SKM-1 treated with dmso at 0.1 percent for 144 hours (cell line): ENCODE results near the gene DLGAP3.

Experiments
- DNase-seq: peaks from one replicate; lab custom pipeline; 2025; ENCODE audit not compliant: unreplicated experiment; lab: John Stamatoyannopoulos, UW

DLGAP3 gene

GRCh38 chr1:34867415-34867814, 62.0 kb downstream of the DLGAP3 start:
- DNase-seq = no peak

GRCh38 chr1:34866762-34867109, 62.7 kb downstream of the DLGAP3 start:
- no peak for DNase-seq

GRCh38 chr1:34865981-34866761, 63.3 kb downstream of the DLGAP3 start:
- DNase-seq = peak; percentile 62

GRCh38 chr1:34865573-34865972, 63.9 kb downstream of the DLGAP3 start:
- no peak for DNase-seq

- no peak for DNase-seq
These were observed 64.7 kb downstream of the DLGAP3 start for GRCh38 chr1:34864759-34865158.

- no peak for DNase-seq
These were observed 65.9 kb downstream of the DLGAP3 start for GRCh38 chr1:34863501-34863900.

- peak; percentile 89 for DNase-seq
These were observed 69.8 kb downstream of the DLGAP3 start, which contains the start of gene SMIM12 for GRCh38 chr1:34859446-34860200. Gene SMIM12, minus strand, starts transcription at chr1:34859749. Its CDS starts 3,772 bp downstream, at chr1:34855977.

GRCh38 chr1:34858901-34859445, 70.5 kb downstream of the DLGAP3 start:
- no peak for DNase-seq

- no peak for DNase-seq
These were observed 72.8 kb downstream of the DLGAP3 start for GRCh38 chr1:34856697-34857096.

GRCh38 chr1:34852677-34853217, 76.7 kb downstream of the DLGAP3 start:
- DNase-seq = peak; percentile 93

GRCh38 chr1:34851431-34852105, 77.9 kb downstream of the DLGAP3 start:
- no peak for DNase-seq

- DNase-seq = no peak
These were observed 79.1 kb downstream of the DLGAP3 start for GRCh38 chr1:34850382-34850781.

- no peak for DNase-seq
These were observed 82.4 kb downstream of the DLGAP3 start for GRCh38 chr1:34847094-34847493.

GRCh38 chr1:34846265-34846664, 83.2 kb downstream of the DLGAP3 start:
- no peak for DNase-seq

- no peak for DNase-seq
These were observed 84.1 kb downstream of the DLGAP3 start for GRCh38 chr1:34845131-34845901.

GRCh38 chr1:34844252-34844634, 85.2 kb downstream of the DLGAP3 start:
- DNase-seq = no peak

GRCh38 chr1:34843392-34844251, 85.8 kb downstream of the DLGAP3 start:
- no peak for DNase-seq

GRCh38 chr1:34842952-34843371, 86.5 kb downstream of the DLGAP3 start:
- no peak for DNase-seq

GRCh38 chr1:34842073-34842472, 87.4 kb downstream of the DLGAP3 start:
- DNase-seq = no peak

- no peak for DNase-seq
These were observed 89.0 kb downstream of the DLGAP3 start for GRCh38 chr1:34840426-34840825.
